Testis (tissue), 2 donors: ENCODE measurements around the gene CUBN.

ENCODE experiments used
- CTCF ChIP-seq, 3 experiments: fragments of 450-650 bp in 2 of 3; fragments of 200-600 bp in 1 of 3; sonication (generic) in 1 of 3; IDR thresholded peaks; one replicate each; pipeline ENCODE4 v1.5.1; 2016 to 2019; ENCODE audit warnings: antibody characterized with exemption in 3 of 3, mild to moderate bottlenecking in 2 of 3, moderate library complexity in 1 of 3
- POLR2A ChIP-seq: fragments of 450-650 bp; IDR thresholded peaks from one replicate; pipeline ENCODE4 v1.6.1; 2017; ENCODE audit warnings: antibody characterized with exemption, mild to moderate bottlenecking, moderate library complexity

DNA sequence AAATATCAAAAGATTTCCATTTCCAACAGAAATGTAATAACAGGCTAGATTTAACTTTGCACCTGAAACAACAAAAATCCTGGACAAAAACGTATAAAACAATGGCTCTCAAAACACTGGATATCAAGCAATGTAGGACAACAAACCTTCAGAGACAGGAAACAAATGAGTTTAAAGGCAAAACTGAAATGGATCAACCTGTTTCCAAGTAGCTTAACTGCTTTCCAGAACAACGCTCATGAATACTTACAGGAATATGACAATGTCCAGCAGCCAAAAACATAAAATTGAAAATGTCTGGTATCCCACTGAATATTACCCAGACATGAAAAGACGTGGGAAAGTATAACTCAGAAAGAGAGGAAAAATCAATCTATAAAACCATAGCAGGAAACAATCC lies 62.8 kb downstream of the CUBN start:
- TF ChIP-seq CTCF (IDR thresholded peaks at IDR 0.05) (no peak), POLR2A (no peak)
